HL-60 (cell line): ENCODE data around the gene SH3GL2.

Experiments
- DNase-seq, 2 experiments: peaks; one replicate each; pipeline ENCODE4 v3.0.0-alpha.2; 2010 to 2020; ENCODE audit warnings: low read depth in 1 of 2, low spot score in 1 of 2
- H3K27ac ChIP-seq: fragments of 250-450 bp; sonication (Bioruptor Pico); replicated peaks from 2 replicates; pipeline ENCODE4 v1.5.1; 2020; ENCODE audit warnings: mild to moderate bottlenecking, moderate library complexity
- H3K27me3 ChIP-seq: fragments of 250-450 bp; sonication (Bioruptor Pico); 2 replicates; pipeline ENCODE4 v1.5.1; 2021; ENCODE audit warnings: mild to moderate bottlenecking, moderate library complexity; ENCODE audit not compliant: insufficient read depth, poor library complexity, severe bottlenecking
- H3K4me3 ChIP-seq: replicated peaks from 2 replicates; pipeline ENCODE4 v1.5.1; 2011; ENCODE audit warnings: mild to moderate bottlenecking, control low read depth, low read length; ENCODE audit not compliant: insufficient read depth
- GABPA ChIP-seq: IDR thresholded peaks from 2 replicates; pipeline ENCODE4 v1.6.1; 2012; ENCODE audit warnings: low read depth
- POLR2AphosphoS5 ChIP-seq: IDR thresholded peaks from 2 replicates; pipeline ENCODE4 v1.6.1; 2012; ENCODE audit warnings: low read depth
- SPI1 ChIP-seq: IDR thresholded peaks from 2 replicates; pipeline ENCODE4 v1.6.1; 2012; ENCODE audit warnings: low read depth, mild to moderate bottlenecking, borderline replicate concordance
- TF ChIP-seq, protein P1 (sequence below): IDR thresholded peaks from 2 replicates; pipeline ENCODE4 v1.6.1; 2012; ENCODE audit warnings: low read depth; ENCODE audit not compliant: insufficient replicate concordance
- TF ChIP-seq, protein P2 (sequence below): IDR thresholded peaks from one replicate; pipeline ENCODE4 v1.5.1; 2011; ENCODE audit warnings: low read length, control low read depth, inconsistent platforms; ENCODE audit not compliant: insufficient read depth

SH3GL2 gene

GRCh38 chr9:17632994-17633393 lies 54.1 kb downstream of the SH3GL2 start:
- H3K27me3 ChIP-seq = no peaks in the 10 kb centered on the region
- H3K4me3 ChIP-seq = no peak overlapping the region
- no peak for TF ChIP-seq GABPA
- TF ChIP-seq POLR2AphosphoS5 = no peak
- TF ChIP-seq, protein P1, sequence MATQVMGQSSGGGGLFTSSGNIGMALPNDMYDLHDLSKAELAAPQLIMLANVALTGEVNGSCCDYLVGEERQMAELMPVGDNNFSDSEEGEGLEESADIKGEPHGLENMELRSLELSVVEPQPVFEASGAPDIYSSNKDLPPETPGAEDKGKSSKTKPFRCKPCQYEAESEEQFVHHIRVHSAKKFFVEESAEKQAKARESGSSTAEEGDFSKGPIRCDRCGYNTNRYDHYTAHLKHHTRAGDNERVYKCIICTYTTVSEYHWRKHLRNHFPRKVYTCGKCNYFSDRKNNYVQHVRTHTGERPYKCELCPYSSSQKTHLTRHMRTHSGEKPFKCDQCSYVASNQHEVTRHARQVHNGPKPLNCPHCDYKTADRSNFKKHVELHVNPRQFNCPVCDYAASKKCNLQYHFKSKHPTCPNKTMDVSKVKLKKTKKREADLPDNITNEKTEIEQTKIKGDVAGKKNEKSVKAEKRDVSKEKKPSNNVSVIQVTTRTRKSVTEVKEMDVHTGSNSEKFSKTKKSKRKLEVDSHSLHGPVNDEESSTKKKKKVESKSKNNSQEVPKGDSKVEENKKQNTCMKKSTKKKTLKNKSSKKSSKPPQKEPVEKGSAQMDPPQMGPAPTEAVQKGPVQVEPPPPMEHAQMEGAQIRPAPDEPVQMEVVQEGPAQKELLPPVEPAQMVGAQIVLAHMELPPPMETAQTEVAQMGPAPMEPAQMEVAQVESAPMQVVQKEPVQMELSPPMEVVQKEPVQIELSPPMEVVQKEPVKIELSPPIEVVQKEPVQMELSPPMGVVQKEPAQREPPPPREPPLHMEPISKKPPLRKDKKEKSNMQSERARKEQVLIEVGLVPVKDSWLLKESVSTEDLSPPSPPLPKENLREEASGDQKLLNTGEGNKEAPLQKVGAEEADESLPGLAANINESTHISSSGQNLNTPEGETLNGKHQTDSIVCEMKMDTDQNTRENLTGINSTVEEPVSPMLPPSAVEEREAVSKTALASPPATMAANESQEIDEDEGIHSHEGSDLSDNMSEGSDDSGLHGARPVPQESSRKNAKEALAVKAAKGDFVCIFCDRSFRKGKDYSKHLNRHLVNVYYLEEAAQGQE = no peak
- TF ChIP-seq, protein P2, sequence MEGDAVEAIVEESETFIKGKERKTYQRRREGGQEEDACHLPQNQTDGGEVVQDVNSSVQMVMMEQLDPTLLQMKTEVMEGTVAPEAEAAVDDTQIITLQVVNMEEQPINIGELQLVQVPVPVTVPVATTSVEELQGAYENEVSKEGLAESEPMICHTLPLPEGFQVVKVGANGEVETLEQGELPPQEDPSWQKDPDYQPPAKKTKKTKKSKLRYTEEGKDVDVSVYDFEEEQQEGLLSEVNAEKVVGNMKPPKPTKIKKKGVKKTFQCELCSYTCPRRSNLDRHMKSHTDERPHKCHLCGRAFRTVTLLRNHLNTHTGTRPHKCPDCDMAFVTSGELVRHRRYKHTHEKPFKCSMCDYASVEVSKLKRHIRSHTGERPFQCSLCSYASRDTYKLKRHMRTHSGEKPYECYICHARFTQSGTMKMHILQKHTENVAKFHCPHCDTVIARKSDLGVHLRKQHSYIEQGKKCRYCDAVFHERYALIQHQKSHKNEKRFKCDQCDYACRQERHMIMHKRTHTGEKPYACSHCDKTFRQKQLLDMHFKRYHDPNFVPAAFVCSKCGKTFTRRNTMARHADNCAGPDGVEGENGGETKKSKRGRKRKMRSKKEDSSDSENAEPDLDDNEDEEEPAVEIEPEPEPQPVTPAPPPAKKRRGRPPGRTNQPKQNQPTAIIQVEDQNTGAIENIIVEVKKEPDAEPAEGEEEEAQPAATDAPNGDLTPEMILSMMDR = no peak
- no peak for TF ChIP-seq SPI1
- H3K27ac ChIP-seq = no peak overlapping the region
- no peak for DNase-seq

- Histone ChIP-seq H3K4me3 (no peak overlapping the region), H3K27ac (no peak overlapping the region), H3K27me3 (no peaks in the 10 kb centered on the region)
- DNase-seq = no peak
- TF ChIP-seq SPI1 (no peak), POLR2AphosphoS5 (no peak), GABPA (no peak)
- TF ChIP-seq, protein P2 = no peak
- TF ChIP-seq, protein P1 = no peak
Measured at GRCh38 chr9:17635115-17635890, 56.4 kb downstream of the SH3GL2 start.

DNA sequence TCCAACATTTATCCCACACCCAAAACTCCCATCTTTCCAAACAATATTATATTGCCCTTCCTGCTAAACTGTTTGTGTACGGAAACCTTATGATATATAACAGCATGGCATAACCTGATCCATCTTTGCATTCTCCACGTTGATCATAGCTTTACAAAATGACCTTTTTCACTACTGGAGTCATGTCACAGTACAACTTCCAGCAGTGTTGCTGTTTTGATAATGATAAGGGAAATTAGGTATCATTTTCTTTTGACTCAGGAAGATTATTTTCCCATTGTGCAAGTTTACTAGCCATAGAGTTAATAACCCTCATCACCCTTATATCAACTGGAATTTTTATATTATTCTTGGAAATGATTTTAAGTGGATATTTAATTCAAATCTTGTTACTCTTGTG lies 57.5 kb downstream of the SH3GL2 start:
- no peaks in the 10 kb centered on the region for H3K27me3 ChIP-seq
- no peak for DNase-seq

GRCh38 chr9:17636821-17637220 lies 58.0 kb downstream of the SH3GL2 start:
- Histone ChIP-seq H3K27ac (no peak overlapping the region), H3K27me3 (no peaks in the 10 kb centered on the region), H3K4me3 (no peak overlapping the region)
- no peak for DNase-seq
- TF ChIP-seq, protein P2 = no peak
- TF ChIP-seq, protein P1 = no peak
- TF ChIP-seq POLR2AphosphoS5 (no peak), SPI1 (no peak), GABPA (no peak)

More for the DNA sequence above, 57.5 kb downstream of the SH3GL2 start:
- no peak overlapping the region for H3K27ac ChIP-seq
- no peak for TF ChIP-seq SPI1
- no peak for TF ChIP-seq POLR2AphosphoS5
- TF ChIP-seq GABPA = no peak
- no peak overlapping the region for H3K4me3 ChIP-seq
